AG09319 (cell line): ENCODE results near the gene MAPKAP1.

ENCODE experiments used
- DNase-seq: peaks from one replicate; pipeline ENCODE4 v3.0.0-alpha.2; 2010; ENCODE audit warnings: low read depth; ENCODE audit errors: extremely low read depth
- TF ChIP-seq, protein P1 (sequence below): IDR thresholded peaks from 2 replicates; pipeline ENCODE4 v1.5.1; 2011; ENCODE audit warnings: low read depth, mild to moderate bottlenecking, inconsistent platforms, low read length, moderate library complexity

MAPKAP1 gene

DNA sequence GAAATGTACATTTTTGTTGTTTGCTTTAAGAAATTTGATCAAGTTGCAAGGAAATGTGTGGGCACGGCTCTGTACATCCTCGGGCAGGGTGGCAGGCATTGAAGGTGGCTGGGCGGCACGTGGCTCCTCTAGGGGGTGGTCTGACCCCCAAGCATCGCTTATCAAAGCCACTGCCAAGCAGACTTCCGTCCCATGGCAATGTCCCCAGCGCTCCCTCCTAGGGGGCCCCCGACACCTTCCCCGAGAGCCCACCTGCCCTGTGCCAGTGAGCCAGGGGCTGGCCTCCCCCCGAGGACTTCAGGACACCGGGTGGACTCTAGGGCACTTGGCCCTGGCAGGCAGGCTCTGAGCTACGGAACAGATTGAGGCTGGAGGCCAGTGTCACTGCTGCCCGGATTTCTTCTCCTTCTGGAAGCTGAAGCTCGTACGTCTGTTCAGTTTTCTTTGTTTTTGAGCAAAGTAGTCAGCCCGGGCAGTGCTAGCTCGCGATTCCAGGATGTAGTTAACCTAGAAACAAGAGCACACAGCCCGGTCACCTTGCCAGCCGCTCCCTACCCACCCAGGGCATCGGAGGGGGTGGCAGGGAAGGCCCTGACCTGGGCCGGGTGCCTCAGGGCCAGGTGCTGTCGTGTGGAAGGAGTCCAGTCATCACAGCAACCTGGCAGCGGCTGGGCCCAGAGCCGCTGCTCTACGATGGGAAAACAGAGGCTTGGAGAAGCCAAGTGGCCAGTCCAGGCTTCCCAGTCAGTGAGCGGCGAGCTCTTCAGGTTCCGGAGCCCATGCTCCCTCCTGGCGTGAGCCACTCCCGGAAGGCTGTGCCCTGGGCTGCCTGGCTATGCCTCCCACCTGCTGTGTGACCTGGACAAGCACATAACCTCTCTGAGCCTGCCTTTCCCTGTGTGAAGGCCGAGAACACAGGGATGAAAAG, 268.2 kb downstream of the MAPKAP1 start:
- DNase-seq = no peak

DNA sequence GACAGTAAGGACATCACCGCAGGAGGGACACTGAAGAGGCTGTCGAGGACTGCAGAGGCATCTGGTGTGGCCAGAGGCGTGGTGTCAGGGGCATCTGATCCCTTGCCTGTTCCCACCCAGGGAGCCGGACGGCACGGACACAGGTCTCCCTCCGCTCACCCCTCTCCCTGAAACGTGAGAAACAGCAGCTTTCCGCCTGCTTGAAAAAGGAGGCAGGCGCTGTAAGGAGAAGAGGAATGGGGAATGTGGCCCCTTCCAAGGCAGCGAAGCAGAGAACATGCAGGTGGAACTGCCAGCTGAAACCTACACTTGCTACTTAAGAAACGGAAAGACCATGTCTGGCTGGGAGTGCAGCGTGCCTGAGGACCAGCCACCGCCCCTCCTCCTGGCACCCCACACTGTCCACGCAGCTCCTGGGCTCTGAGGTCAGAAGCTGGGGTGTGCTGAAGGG, 269.2 kb downstream of the MAPKAP1 start:
- TF ChIP-seq, protein P1, sequence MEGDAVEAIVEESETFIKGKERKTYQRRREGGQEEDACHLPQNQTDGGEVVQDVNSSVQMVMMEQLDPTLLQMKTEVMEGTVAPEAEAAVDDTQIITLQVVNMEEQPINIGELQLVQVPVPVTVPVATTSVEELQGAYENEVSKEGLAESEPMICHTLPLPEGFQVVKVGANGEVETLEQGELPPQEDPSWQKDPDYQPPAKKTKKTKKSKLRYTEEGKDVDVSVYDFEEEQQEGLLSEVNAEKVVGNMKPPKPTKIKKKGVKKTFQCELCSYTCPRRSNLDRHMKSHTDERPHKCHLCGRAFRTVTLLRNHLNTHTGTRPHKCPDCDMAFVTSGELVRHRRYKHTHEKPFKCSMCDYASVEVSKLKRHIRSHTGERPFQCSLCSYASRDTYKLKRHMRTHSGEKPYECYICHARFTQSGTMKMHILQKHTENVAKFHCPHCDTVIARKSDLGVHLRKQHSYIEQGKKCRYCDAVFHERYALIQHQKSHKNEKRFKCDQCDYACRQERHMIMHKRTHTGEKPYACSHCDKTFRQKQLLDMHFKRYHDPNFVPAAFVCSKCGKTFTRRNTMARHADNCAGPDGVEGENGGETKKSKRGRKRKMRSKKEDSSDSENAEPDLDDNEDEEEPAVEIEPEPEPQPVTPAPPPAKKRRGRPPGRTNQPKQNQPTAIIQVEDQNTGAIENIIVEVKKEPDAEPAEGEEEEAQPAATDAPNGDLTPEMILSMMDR = no peak
- no peak for DNase-seq

More for the DNA sequence above, 268.2 kb downstream of the MAPKAP1 start:
- TF ChIP-seq, protein P1 = no peak

DNA sequence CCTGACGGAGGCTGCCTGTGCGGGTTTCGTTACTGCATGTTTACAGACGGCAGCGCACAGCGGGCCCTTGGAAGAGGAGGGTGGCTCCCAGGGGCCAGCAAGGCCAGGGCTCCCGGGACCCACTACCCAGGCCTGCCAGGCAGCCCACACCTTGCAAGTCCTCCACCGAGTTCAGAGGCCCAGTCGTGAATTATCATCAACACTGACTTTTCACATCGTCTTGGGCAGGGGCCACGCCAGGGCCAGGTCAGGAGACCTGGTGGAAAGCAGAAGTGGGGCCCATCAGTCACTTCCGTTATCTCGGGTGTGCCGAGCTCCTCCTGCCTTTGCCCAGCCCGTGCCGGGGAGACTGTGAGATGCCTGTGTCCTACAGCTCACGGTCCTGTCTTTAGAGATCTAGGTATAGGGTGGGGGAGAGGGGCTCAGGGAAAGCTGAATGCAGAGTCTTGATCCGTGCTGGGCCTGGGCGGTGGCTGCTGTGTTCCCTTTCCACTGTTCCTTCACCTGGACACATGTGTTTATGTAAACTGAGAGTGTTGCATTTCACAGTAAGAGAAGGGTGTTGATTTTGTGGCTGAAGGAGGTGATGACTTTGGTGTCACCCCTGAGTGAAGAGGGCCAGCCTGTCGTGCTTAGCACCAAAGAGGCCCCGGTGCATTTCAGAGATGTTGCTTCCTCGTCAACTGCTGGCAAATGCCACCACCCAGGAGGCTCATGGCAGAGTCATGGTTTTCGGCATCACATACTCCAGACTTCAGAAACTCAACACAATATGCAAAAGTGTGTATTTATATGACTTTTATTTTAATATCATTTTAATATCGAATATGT, 270.2 kb downstream of the MAPKAP1 start:
- TF ChIP-seq, protein P1 = no peak
- DNase-seq = no peak

DNA sequence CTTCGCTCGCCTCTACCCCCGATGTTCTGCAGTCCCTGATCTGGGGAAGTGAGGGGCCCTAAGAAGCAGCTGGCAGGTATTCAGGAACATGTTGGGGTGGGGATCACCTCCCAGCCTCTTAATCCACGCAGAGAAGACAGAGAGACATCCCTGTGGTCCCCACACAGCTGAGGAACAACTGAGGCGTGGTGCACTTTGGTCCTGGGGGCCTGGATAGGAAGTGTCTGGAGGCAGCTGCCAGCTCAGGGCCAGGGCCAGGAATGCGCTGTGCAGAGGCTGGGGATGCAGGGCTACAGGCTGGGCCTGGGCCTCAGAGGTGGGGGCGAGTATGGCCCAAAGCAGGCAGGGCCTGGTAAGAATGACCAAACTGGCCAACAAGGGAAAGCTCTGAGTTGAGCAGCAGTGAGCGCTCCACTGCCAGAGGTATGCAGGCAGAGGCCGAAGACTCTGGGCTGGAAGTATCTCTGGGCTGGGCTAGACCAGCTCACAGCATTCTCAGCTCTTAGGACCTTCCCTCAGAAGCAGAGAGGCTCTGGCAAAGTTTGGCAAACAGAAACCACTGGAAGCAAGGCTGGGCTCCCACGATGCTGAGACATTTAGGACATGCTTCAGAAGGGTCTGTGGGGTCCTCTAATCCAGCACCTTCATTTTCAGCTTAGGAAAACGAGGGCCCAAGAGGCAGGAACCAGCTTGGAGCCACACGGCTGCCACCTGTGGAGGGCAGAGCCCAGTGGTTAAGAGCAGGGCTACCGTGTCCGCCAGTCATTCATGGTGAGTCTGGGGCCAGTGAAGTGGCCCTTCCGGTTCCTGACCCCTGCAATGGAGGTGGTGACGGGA, 271.0 kb downstream of the MAPKAP1 start:
- no peak for DNase-seq
- TF ChIP-seq, protein P1 = no peak

DNA sequence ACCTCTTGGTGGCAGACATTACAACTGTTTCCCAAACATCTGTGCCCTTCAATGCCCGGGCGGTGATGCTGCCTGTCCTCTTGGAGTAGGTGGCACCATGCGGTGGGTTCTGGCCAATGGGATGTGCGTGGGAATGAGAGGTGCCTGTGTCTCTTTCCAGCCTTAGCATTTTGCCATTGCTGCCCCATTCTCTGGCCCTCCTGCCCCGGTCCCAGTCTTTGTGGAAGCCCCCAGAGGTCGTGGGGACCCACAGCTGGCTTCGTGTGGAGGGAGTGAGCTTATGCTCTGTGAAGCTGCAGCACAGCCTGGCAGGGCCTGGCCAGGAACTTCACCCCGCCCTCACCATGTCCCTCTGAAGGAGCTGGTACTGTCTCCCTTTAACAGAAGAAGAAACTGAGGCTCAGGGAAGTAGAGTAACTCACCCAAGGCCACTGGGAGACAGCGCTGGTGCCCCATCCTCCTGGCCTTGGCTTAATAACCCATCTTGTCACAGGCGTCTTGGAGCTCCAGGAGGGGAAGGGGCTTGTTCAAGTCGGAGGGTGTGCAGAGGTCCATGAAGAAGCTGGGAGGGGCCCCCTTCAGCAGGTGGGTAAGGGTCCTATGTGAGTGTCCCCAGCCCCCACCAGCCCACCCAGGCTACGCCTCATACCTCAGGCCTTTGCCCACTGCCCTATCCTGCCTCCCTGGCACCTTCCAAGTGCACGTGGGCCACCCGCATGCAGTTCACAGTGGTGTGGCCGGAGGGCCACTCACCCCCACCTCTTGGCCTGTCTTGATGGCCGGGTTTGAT, 271.8 kb downstream of the MAPKAP1 start:
- TF ChIP-seq, protein P1 = no peak
- no peak for DNase-seq

DNA sequence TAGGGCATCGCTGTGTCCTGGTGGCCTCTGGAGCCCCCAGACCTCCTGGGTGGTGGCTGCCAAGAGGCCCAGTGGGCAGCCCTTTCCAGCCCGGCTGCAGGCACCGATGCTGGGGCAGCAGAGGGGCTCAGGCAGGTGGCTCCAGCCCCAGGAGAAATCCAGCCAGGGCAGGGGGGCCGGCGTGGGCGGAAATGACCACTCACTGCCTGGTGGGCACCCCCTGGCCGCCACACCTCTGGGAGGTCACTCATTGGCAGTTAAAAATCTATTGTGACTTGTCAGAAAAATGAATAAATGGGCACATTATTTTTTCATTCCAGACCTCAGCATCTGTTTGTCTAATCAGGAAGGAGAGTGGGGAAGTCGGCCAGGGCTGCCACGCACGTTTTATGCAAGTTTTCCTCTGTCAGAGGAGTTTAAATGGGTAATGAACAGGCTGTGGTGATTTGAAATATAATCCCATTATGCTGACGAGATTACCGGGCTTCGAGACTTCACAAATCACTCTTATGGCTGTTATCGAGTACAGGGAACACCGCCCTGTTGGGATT, 273.5 kb downstream of the MAPKAP1 start:
- no peak for DNase-seq
- TF ChIP-seq, protein P1 = no peak
